Globus pallidus (tissue), 1 donor: ENCODE data around the gene FLOT2.
"Not testable (repeated sequence)": the region's sequence is repeated elsewhere in the genome, so short reads cannot be mapped to it uniquely, and the experiment has no call there.

Source experiments
- DNase-seq: peaks from one replicate; pipeline ENCODE4 v3.0.0-alpha.2; 2015; ENCODE audit warnings: low spot score

The FLOT2 gene

GRCh38 chr17:28916302-28916934, 18.9 kb upstream of the FLOT2 start:
- DNase-seq, result no peak

- no peak for DNase-seq
Observed at GRCh38 chr17:28912938-28913333, 15.4 kb upstream of the FLOT2 start.

- no peak for DNase-seq
Observed at GRCh38 chr17:28912281-28912937, 14.9 kb upstream of the FLOT2 start.

- DNase-seq, result no peak
Observed at GRCh38 chr17:28911411-28912045, 14.0 kb upstream of the FLOT2 start.

- DNase-seq, result no peak
Observed at GRCh38 chr17:28910534-28910933, 13.0 kb upstream of the FLOT2 start.

- no peak for DNase-seq
Observed at GRCh38 chr17:28908640-28909167, 11.2 kb upstream of the FLOT2 start.

DNA sequence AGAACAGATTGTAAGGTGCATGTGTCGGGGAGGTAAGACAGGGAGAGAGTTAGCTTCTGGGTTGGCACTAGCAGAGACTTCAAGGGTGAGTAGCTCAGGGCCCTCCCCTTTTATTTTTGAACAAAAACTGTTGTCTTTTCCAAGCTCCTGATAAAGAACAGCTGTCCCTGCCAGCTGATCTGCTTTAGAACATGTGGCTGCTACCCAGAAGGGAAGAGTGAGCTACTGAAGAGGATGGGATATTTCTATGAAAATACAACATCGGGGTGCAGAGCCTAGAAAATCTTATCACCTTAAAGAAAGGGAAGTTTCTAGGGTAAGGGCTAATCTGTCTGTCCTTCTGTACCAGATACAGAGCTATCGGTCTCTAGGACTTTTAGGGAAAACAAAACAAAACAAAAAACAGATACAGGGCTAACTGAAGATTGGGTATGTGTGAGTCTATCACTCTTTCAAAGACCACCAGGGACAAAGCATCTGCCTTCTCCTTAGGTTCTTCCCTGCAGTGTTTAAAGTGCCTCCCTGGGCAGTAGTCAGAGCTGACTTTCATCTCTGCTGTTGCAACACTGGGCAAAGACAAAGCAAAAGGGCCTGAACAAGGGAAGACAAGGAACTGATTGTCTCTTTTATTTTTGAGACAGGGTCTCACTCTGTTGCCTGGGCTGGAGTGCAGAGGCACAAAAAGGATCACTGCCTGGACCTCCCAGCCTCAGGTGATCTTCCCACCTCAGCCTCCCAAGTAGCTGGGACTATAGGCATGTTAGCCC, 10.4 kb upstream of the FLOT2 start:
- DNase-seq, result no peak

DNA sequence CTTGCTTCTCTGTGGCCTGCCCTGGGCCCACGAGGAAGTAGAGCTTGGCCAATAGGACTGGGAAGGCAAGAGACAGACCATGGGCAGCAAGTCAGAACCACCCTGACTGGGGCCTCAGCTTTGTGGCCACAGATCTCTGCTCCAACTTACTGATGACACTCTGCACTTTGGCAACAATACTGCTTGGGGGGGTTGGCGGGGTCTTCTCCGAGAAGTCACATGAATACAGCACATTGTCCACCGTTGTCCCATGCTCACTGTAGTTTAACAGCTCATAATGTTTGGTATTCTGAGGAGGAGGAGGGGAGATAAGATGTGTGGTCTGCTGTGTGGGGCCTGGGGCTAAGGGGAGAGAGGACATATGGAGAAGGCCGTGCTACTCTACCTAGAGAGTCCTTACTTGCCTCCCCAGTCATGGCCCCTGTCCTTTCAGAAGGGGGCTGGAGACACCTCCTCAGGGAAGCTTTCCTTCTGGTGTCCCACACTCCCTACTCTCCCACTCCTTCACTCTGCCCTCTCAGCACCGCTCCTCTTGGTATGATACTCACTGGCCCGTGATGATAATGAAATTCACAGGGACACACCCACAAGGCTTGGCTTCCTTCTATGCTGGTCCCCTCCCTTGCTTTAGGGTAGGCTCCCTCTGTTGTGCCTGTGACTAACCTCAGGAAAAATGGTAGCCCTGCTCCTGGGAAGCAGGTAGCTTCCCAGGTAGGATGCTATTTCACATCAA, 9.3 kb upstream of the FLOT2 start:
- DNase-seq, result no peak

DNA sequence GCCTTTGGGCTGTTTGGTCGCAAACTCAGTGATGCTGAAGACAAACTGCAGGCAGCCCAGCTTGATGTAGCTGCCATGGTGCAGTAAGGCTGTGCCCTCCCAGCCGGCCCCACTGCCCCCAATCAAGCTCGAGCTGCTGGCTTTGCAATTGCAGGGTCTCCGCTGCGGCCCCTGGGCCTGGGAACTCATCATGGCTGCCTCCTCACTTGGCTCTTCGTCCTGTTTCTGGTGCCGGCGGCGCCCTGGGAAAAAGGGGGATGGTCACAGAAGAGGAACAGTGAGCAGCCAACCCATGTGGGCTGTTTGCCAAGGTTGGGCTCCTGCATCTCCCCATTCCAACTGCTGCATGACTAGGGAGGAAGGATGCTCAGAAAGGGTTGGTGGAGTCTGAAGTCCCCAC, 8.7 kb upstream of the FLOT2 start:
- no peak for DNase-seq

DNA sequence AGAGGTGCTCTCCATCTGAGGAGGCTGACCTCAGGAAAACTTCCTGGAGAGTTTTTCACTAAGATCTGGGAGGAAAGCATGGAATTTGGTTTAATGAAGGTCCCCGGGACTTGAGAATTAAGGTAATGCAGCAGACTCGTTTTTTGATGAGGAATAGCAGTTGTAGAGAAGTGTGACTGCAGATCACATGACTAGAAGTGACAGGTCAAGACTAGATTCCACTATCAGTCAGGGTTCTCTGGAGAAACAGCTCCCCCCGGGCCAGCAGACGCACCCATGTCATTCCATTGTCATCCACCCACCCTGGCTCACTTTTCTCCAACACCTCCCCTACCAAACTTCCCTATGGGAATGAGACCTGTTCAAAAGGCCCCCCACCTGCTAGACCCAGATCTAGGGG, 7.3 kb upstream of the FLOT2 start:
- DNase-seq, result no peak

- DNase-seq, result not testable (repeated sequence)
Observed at GRCh38 chr17:28903546-28903841, 6.0 kb upstream of the FLOT2 start.

- DNase-seq, result peak; percentile 73
Observed at GRCh38 chr17:28902819-28903545, 5.4 kb upstream of the FLOT2 start, which contains the start of gene DHRS13. TSS of gene DHRS13 (minus strand) at chr17:28903079. CDS start at chr17:28902944, 135 bp downstream.

DNA sequence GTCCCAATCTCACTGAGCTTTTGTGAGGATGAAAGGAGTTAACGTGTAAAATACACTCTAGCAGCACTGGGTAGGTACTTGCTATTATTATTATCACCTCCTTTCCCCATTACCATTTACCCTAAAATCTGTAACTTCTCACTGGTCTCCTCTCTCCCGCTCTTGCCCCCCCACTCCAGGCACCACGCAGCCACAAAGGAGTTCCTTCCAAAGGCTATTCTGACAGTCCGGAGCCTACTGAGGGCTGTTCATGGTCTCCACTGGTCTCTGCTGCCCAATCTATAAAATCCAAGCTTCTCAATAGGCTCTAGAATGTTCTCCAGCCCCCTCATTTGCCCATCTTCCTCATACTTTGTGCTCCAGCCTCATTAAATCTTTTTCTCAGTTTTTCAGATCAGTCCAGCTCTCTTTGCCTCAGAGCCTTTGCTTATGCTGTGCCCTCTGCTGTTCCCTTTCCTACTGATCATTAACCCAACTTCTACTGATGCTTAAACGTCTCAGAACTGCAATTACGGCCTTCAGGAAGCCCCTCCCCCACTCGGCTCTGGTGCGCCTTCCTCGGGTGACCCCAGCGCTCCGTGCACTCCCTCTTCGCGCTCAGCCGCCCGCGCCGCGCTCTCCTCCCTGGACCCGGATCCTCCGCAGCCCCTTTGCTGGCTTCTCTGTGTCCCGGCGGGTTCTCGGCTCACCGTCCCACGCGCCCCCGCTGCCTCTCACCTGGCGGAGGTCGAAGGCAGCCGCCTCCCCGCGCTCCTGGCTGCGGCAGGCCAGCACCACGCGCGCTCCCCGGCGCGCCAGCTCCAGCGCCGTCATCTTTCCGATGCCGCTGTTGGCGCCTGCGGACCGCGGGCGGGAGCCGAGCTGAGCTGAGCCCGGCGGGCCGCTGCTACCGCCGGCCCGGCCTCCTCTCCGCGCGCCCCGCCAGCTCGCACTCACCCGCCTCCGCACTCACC, 4.6 kb upstream of the FLOT2 start:
- DNase-seq, result no peak

DNA sequence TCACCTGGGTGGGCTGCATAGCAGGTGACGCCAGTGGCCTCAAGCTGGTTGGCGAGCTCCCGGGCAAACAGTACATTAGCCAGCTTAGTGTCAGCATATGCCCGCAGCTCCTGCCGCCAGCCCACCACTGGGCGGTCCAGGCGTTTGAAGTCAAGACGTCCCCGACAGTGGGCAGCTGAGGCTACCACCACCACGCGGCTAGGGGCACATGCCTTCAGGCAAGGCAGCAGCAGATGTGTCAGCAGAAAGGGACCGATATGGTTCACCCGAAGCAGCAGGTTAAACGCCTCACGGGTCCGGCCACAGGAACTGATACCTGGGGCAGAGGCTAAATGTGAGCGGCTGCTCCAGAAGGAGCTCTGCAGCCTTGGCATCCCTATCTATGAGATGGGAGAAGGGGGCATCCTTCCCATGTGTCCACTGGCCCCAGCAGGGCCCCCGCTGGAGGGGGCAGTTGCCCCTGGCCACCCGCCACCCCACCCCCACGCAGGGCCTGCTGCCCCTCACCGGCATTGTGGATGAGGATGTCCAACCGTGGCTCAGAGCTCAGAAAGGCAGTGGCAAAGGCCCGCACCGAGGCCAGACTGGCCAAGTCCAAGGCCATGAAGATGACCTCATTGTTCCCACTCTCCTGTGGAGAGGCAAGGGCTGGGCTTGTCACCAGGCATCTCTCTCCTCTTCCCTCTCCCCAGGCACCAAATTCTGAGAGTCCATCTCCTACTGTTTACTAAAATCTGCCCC, 3.6 kb upstream of the FLOT2 start:
- no peak for DNase-seq

DNA sequence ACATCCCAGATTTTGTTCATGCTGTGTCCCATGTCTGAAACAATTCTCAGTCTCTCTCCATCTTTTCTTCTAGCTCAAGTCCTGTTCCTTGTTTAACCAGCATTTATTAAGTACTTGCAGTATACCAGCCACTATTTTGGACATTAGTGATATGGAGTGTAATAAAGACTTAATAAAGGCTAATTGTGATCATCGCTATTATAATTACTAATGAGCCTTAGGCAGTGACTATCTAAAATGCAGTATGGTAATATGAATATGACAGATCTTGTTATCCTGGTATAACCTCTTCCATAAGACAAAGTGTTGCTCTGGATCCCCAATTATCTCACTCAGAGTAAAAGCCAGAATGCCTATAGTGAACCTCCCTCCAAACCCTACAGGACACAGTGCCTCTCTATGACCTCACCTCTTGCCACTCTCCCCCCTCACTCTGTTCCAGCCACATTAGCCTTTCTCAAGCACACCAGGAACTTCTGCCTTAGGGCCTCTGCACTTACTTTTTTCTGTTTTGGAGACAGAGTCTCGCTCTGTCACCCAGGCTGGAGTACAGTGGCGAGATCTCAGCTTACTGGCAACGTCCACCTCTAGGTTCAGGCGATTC, 1.8 kb upstream of the FLOT2 start:
- no peak for DNase-seq

DNA sequence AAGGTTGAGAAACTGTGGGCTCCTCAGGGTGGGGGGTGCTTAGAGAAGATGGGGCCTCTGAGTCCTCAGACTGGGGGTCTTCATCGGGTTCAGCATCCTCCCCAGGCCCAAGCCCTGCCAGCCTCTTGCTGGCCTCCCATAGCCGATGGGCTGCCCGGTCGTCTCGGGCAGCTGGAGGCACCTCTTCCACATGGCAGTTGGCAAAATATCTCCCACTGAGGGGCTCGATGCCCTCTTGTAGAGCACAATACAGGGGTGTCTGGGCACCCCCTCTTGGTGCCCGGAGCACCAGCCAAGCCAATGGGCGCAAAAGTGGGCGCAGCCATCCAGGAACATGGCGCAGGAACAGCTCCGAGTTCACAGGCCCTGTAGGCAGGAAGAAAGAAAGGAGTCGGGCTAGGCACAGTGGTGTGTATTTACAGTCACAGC, 1.0 kb upstream of the FLOT2 start:
- DNase-seq, result no peak

DNA sequence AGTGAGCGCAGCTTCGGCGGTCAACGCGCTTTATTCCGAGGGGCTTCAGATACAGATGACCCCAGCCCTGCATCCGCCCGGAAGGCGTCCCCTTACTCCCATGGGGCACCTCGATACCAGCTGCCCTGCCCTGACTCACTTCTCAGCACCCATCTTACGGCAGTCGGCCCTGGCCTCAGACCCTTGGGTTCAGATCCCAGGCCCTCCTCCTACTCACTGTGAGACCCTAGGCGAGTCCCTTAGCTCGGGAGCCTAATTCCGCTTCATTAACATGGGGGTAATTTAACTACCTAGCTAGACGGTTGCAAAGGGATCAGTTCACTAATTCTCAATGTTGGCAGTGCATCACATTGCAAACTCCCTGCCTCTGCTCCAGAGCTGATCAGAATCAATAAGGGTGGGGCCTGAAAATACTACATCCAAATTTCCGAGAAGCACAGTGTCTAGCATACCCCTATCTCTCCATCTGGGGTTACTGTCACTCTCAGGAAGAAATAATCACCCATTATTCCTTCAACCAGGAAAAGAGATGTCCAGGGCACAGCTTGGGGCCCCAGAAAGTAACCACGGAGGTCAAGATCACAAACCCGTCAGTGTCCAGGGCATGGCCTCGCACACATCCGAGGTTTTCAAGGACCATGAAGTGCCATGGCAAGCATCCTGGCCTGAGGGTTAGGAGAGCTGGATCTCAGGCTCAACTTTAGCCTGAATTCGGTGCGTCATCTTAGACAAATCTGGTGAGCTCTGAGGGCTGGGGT, 415 bp upstream of the FLOT2 start:
- DNase-seq, result no peak

- DNase-seq, result no peak
Observed at GRCh38 chr17:28896491-28896883, 1.0 kb downstream of the FLOT2 start.
